Neural crest cell (in vitro differentiated cells): Measurements from ENCODE around the gene TRPV5. TPM values are rescaled to one million over a fixed set of nuclear protein-coding genes. Genes with fewer than 3 reads are reported as not detected.

Experiments used
- DNase-seq: peaks from one replicate; pipeline ENCODE4 v3.0.0; 2021; ENCODE audit warnings: low read depth, mixed read lengths, low spot score
- H3K27ac Mint-ChIP-seq: one replicate; pipeline ENCODE4 v1.8.0; 2021; ENCODE audit warnings: mild to moderate bottlenecking, mixed read lengths; ENCODE audit not compliant: unreplicated experiment
- H3K27me3 Mint-ChIP-seq: 2 replicates; pipeline ENCODE4 v1.8.0; 2021; ENCODE audit warnings: low read depth, mild to moderate bottlenecking, mixed read lengths
- H3K36me3 Mint-ChIP-seq: 2 replicates; pipeline ENCODE4 v1.8.0; 2021; ENCODE audit warnings: low read depth, mild to moderate bottlenecking, mixed read lengths
- H3K4me1 Mint-ChIP-seq: 2 replicates; pipeline ENCODE4 v1.8.0; 2021; ENCODE audit warnings: mixed read lengths
- H3K4me3 Mint-ChIP-seq: one replicate; pipeline ENCODE4 v1.8.0; 2021; ENCODE audit warnings: mild to moderate bottlenecking, mixed read lengths
- H3K9me3 Mint-ChIP-seq: 2 replicates; pipeline ENCODE4 v1.8.0; 2021; ENCODE audit warnings: mixed read lengths
- total RNA-seq: library from RNA; stranded (reverse); gene quantifications from 2 replicates; pipeline ENCODE4 v1.2.1, GENCODE V29; 2021
- TF ChIP-seq, protein P1 (sequence below): fragments of 200-600 bp; sonication (generic); conservative IDR thresholded peaks from 2 replicates; pipeline ENCODE4 v1.5.0; 2021; ENCODE audit warnings: antibody characterized with exemption, mild to moderate bottlenecking

TRPV5 gene
- total RNA-seq, 1 donor from 2014 or later, result 0.07 TPM

DNA sequence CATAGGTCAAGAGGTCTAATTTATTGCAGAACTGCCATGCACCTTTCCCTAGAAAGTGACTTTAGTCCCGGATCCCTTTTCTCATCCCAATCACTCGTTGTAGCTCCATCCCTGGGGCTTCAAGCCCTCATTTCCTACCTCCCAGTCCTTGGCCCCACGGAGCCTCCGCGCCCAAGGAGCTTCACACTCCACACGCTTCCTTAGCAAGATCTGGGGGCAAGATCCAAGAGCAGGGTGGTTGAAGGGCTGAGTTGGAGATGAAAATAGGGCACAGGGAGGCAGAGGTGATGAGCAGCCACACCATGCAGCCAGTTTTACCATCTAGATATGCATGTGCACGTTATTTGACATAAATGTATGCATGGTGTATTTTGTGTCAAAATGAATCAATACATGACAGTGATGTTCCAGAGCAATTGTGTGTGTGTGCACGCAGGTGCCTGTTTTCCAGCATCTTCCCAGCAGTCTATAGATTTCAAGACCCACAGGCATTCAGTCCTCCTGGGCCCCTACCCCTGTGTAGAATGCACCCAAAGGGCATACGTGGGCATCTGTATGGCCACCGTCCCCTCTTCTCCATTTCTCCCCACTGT, 42.0 kb downstream of the TRPV5 start:
- Mint-ChIP-seq H3K4me1 (peaks cover 17% of the 10 kb centered on the region), H3K36me3 (no peaks in the 10 kb centered on the region), H3K27ac (no peak overlapping the region), H3K4me3 (no peak overlapping the region), H3K9me3 (peaks cover 7% of the 10 kb centered on the region), H3K27me3 (peaks cover 4% of the 10 kb centered on the region)
- DNase-seq, result no peak
- TF ChIP-seq, protein P1, sequence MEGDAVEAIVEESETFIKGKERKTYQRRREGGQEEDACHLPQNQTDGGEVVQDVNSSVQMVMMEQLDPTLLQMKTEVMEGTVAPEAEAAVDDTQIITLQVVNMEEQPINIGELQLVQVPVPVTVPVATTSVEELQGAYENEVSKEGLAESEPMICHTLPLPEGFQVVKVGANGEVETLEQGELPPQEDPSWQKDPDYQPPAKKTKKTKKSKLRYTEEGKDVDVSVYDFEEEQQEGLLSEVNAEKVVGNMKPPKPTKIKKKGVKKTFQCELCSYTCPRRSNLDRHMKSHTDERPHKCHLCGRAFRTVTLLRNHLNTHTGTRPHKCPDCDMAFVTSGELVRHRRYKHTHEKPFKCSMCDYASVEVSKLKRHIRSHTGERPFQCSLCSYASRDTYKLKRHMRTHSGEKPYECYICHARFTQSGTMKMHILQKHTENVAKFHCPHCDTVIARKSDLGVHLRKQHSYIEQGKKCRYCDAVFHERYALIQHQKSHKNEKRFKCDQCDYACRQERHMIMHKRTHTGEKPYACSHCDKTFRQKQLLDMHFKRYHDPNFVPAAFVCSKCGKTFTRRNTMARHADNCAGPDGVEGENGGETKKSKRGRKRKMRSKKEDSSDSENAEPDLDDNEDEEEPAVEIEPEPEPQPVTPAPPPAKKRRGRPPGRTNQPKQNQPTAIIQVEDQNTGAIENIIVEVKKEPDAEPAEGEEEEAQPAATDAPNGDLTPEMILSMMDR, result no peak

DNA sequence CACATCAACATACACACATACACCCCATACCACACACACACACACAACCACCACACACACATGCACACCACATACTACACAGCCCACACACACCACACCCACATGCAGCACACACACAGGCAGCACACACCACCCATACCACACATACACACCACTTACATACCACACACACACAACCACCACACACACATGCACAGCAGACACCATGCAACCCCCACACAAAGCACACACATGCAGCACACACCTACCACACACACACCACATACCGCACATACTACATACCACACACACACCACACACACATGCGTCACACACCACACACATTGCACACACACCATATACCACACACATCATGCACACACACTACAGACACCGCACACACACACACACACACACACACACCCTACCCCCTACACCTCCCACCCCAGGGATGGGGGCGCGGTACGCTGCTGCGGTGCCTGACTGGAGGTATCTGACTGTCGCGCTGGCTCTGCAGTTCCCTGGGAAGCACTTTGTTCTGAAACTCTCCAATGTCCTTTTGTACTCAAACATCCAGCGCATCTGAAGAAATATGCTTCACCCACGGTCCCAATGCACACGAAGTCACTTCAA, 42.6 kb downstream of the TRPV5 start:
- H3K36me3 Mint-ChIP-seq, result no peaks in the 10 kb centered on the region
- H3K4me1 Mint-ChIP-seq, result peaks cover 17% of the 10 kb centered on the region
- TF ChIP-seq, protein P1, result no peak
- no peak overlapping the region for H3K27ac Mint-ChIP-seq
- H3K4me3 Mint-ChIP-seq, result no peak overlapping the region
- no peaks in the 10 kb centered on the region for H3K27me3 Mint-ChIP-seq
- H3K9me3 Mint-ChIP-seq, result peaks cover 7% of the 10 kb centered on the region
- no peak for DNase-seq

DNA sequence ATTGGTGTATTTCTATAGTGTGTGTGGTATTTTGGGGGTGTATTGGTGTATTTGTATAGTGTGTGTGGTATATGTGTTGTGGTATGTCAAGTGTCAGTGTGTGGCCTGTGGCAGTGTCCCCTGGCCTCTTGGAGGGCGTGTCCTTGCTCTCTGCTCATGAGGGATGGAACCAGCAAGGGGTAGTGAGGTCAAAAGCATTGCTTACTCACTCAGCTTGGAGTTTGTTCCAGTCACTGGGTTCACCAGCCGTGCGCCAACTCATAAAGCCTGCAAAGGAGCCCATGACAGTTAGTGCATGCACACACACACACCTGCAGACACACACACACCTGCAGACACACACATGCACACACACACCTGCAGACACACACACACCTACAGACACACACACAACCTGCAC, 43.7 kb downstream of the TRPV5 start:
- Mint-ChIP-seq H3K36me3 (no peaks in the 10 kb centered on the region), H3K4me1 (peaks cover 17% of the 10 kb centered on the region), H3K27ac (no peak overlapping the region)

DNA sequence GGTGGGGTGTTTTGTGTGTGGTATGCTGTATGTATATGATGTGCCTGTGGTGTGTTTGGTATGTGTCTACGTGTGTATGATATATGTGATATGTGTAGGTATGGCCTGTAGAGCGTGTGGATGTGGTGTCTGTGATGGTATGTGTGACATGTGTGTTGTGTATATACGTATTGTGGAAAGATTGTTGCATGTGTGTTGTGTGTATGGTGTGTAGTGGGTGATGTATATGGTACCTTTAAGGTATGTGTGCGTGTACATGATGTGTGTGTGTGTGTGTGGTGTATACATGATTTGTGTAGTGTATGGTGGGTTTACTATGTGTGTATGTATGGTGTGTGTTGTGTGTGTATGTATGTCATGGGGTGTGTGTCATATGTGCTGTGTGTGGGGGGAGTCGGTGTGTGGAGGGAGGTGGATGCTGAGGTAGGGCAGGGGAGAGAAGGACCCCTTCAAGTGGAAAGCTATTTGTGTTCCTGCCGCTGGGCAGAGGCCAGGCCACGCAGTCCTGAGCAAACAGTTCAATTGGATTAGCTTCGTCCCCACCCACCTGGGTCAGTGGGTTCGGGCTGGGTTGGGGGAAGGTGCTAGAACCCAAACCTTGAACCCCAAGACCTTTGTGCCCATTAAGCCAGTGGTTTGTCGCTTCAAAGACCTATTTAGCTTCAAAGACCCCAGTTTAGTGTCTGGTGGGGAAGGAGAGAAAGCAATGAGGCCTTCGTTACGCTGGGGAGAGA, 46.1 kb downstream of the TRPV5 start:
- no peak for DNase-seq
- H3K27me3 Mint-ChIP-seq, result peaks cover 5% of the 10 kb centered on the region
- H3K27ac Mint-ChIP-seq, result peak overlapping the region; percentile 0
- H3K36me3 Mint-ChIP-seq, result no peaks in the 10 kb centered on the region
- H3K4me1 Mint-ChIP-seq, result peaks cover 17% of the 10 kb centered on the region
- peaks cover 7% of the 10 kb centered on the region for H3K9me3 Mint-ChIP-seq
- no peak overlapping the region for H3K4me3 Mint-ChIP-seq
- TF ChIP-seq, protein P1, result no peak

More for the DNA sequence above, 43.7 kb downstream of the TRPV5 start:
- no peak for DNase-seq
- Mint-ChIP-seq H3K4me3 (no peak overlapping the region), H3K9me3 (peaks cover 7% of the 10 kb centered on the region), H3K27me3 (no peaks in the 10 kb centered on the region)
- TF ChIP-seq, protein P1, result no peak

DNA sequence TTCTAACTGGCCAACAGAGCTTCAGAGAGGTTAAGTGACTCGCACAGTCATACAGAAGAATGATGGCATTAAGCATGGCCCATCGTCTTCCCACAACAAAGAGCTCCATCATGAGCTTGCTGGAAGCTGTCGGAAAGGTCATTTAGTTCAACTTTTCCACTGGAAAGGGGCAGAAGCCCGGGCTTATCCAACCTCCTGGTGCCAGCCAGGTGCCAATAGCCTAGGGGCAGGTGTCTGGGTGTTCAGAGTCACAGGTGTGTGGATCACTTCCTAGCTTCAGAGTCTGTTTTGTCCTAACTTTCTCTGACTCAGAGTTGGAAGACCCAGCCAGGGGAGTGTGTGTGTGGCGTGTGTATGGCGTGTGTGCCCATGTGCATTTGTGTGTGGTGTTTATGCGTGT, 46.7 kb downstream of the TRPV5 start:
- Mint-ChIP-seq H3K4me3 (no peak overlapping the region), H3K27me3 (peaks cover 10% of the 10 kb centered on the region), H3K36me3 (no peaks in the 10 kb centered on the region), H3K9me3 (peaks cover 7% of the 10 kb centered on the region), H3K27ac (no peak overlapping the region), H3K4me1 (peaks cover 17% of the 10 kb centered on the region)
- TF ChIP-seq, protein P1, result no peak
- DNase-seq, result no peak
